ENCODE data around the gene HSD17B2. TPM values are rescaled to one million over a fixed set of nuclear protein-coding genes. Genes with fewer than 3 reads are reported as not detected.
A peak's percentile ranks its signal among the peaks of the same experiment; 100 is the strongest.

The HSD17B2 gene
- total RNA-seq, 1 experiment from 2014 or later, result not detected

- in situ Hi-C loops (cut with HindIII; ENCODE audit: low pct_unique_long_range_greater_than_20kb, low sequenced_read_pairs), result no loop called here
- no peak for DNase-seq (ENCODE audit: low read depth)
These were observed 28.5 kb downstream of the HSD17B2 start for GRCh38 chr16:82063456-82064082.

DNA sequence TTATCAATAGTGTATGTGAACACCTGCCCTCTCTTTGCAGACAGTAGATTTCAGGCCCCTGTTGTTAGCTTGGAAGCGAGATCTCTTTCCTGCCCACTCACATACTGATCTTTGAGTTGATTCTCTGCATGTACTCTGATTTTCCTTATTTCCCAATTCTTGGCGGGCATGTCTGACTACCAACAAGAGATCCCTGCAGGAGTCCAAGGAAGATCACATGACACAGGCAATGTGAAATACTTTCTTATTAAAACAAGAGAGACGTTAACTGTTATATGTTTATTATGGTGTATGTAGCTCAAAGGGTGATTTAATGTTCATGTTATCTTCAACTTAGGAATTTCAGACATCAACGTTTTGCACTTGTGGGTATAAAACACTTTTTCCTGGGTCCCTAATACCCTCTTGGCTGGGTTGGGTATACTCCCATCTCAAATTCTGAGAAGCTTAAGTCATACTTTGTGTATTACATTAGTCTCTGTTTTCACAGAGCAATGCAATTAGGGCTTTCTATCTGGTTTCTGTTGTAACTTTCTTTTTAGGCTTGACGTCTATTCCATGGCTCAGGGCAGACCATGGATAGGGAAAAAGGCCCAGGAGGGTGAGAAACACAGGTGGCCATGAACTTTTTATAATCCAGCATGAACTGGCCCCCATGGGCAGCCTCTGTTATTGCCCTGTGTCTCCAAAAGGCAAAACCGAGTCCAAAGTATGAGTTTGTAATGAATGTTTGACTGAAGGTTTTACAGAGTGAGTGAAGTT is 32.2 kb downstream of the HSD17B2 start:
- in situ Hi-C loops (cut with HindIII; ENCODE audit: low pct_unique_long_range_greater_than_20kb, low sequenced_read_pairs), result no loop called here
- DNase-seq (ENCODE audit: low read depth), result no peak

DNA sequence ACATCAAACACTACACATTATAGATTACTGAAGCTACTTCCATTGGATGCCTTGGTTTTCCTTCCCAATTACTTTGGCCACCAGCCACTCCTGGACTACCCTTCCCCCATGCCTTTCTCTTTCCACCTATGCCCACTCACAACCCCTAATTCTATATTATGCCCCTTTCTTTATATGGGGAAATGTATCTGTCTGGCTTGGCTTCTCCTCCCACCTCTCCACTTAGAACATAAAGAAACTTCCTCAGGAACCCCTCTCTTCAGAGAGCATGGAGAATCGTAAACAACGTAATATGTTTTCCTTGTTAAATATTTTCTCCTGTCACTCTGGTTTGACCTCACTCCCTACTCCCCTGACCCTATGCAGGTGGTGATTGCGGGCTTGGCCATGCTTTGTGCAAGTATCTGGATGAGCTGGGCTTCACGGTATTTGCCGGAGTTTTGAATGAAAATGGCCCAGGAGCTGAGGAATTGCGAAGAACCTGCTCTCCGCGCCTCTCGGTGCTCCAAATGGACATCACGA is 32.8 kb downstream of the HSD17B2 start:
- in situ Hi-C loops (cut with HindIII; ENCODE audit: low pct_unique_long_range_greater_than_20kb, low sequenced_read_pairs), result no loop called here
- DNase-seq (ENCODE audit: low read depth), result no peak

GRCh38 chr16:82070656-82071369 is 35.8 kb downstream of the HSD17B2 start:
- peak; percentile 25 for DNase-seq (ENCODE audit: low read depth)
- in situ Hi-C loops (cut with HindIII; ENCODE audit: low pct_unique_long_range_greater_than_20kb, low sequenced_read_pairs), result no loop called here

DNA sequence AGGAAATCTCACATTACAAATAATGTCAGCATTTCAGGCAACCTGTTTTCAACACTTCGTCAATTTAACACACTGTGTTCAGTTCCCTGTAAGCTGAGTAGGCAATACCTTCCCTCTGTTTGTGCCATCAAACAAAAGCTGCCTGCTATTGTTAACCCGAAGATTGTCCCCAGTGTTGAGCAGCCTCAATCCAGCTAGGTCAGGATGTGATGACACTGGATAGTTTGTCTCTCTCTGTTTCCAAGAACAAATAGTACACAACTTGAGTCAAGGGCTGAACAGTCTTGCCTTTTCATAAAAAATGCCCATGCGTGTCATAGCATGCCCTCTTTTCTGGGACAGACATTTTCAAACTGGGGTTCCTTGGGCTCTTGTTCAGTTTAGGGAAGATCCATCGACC is 36.4 kb downstream of the HSD17B2 start:
- in situ Hi-C loops (cut with HindIII; ENCODE audit: low pct_unique_long_range_greater_than_20kb, low sequenced_read_pairs), result no loop called here
- no peak for DNase-seq (ENCODE audit: low read depth)

DNA sequence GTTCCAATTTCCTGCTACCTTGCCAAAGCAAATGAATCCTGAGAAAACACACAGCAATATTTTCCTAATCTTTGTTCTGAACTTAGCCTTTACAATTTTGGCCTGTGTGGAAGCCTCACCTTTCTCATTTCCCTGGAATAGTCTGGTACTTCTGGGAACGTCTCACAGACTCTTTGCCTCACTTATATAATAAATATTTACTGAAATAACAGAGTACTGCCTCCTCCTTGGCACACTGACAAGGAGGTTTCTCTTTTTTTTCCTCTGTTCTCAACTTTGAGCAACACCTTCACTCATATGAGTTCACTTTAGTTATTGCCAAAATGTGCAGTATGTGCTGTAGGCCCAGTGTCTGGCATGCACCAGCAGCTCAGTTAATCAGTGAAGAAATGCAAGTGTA is 37.3 kb downstream of the HSD17B2 start:
- in situ Hi-C loops (cut with HindIII; ENCODE audit: low pct_unique_long_range_greater_than_20kb, low sequenced_read_pairs), result no loop called here
- DNase-seq (ENCODE audit: low read depth), result no peak

DNA sequence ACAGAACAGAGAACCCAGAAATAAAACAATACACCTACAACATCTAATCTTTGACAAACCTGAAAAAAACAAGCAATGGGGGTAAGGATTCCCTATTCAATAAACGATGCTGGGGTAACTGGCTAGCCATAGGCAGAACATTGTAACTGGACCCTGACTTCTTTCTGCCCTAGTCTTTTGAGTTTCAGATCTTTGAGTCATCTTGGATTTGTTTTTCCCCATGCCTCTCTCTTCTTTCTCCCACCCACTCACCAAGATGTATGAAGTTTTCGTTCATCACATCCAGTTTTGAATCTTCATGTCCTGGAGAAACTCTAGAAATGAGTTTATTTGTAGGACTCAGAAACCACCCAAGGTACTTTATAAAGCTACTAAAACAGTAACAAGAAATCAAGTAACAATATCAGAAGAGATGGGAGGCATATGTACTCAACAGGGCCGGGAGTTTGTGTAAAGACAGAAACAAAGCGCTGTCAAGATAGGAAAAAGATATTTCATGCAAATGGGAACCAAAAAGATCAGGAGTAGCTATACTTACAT is 39.0 kb downstream of the HSD17B2 start:
- DNase-seq (ENCODE audit: low read depth), result no peak
- in situ Hi-C loops (cut with HindIII; ENCODE audit: low pct_unique_long_range_greater_than_20kb, low sequenced_read_pairs), result no loop called here

GRCh38 chr16:82078125-82078524 is 43.1 kb downstream of the HSD17B2 start:
- no peak for DNase-seq (ENCODE audit: low read depth)
- in situ Hi-C loops (cut with HindIII; ENCODE audit: low pct_unique_long_range_greater_than_20kb, low sequenced_read_pairs), result no loop called here

- in situ Hi-C loops (cut with HindIII; ENCODE audit: low pct_unique_long_range_greater_than_20kb, low sequenced_read_pairs), result no loop called here
- no peak for DNase-seq (ENCODE audit: low read depth)
These were observed 44.8 kb downstream of the HSD17B2 start for GRCh38 chr16:82079892-82080291.

GRCh38 chr16:82081264-82081663 is 46.2 kb downstream of the HSD17B2 start:
- in situ Hi-C loops (cut with HindIII; ENCODE audit: low pct_unique_long_range_greater_than_20kb, low sequenced_read_pairs), result no loop called here

GRCh38 chr16:82082097-82082496 is 47.0 kb downstream of the HSD17B2 start:
- no peak for DNase-seq (ENCODE audit: low read depth)
- in situ Hi-C loops (cut with HindIII; ENCODE audit: low pct_unique_long_range_greater_than_20kb, low sequenced_read_pairs), result no loop called here

More at GRCh38 chr16:82081264-82081663, 46.2 kb downstream of the HSD17B2 start:
- DNase-seq (ENCODE audit: low read depth), result no peak

GRCh38 chr16:82082543-82083244 is 47.6 kb downstream of the HSD17B2 start:
- no peak for DNase-seq (ENCODE audit: low read depth)
- in situ Hi-C loops (cut with HindIII; ENCODE audit: low pct_unique_long_range_greater_than_20kb, low sequenced_read_pairs), result no loop called here

GRCh38 chr16:82083710-82084353 is 48.8 kb downstream of the HSD17B2 start:
- no peak for DNase-seq (ENCODE audit: low read depth)
- in situ Hi-C loops (cut with HindIII; ENCODE audit: low pct_unique_long_range_greater_than_20kb, low sequenced_read_pairs), result no loop called here

- DNase-seq (ENCODE audit: low read depth), result no peak
- in situ Hi-C loops (cut with HindIII; ENCODE audit: low pct_unique_long_range_greater_than_20kb, low sequenced_read_pairs), result no loop called here
These were observed 50.1 kb downstream of the HSD17B2 start for GRCh38 chr16:82085011-82085779.

DNA sequence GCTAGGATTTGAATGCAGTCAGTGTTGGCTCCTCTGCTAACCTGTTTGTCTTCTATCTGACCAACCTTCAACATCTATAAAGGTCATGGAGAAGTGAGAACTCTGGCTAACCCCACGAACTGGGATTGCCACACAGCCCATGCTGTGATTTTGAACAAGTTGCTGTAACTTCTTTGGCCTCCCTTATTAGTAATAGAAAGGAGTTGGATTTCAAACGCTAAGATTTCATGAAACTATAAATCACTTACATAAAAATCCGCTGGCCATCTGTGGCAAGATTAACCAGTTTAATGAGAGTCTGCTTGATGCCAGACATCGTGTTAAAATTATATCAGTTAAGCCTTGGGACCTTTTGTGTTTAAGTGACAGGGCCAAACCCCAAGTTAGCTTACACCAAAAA is 53.4 kb downstream of the HSD17B2 start:
- no peak for DNase-seq (ENCODE audit: low read depth)
- in situ Hi-C loops (cut with HindIII; ENCODE audit: low pct_unique_long_range_greater_than_20kb, low sequenced_read_pairs), result no loop called here

- in situ Hi-C loops (cut with HindIII; ENCODE audit: low pct_unique_long_range_greater_than_20kb, low sequenced_read_pairs), result no loop called here
- no peak for DNase-seq (ENCODE audit: low read depth)
These were observed 56.2 kb downstream of the HSD17B2 start for GRCh38 chr16:82091241-82091640.

GRCh38 chr16:82092711-82093110 is 57.7 kb downstream of the HSD17B2 start:
- in situ Hi-C loops (cut with HindIII; ENCODE audit: low pct_unique_long_range_greater_than_20kb, low sequenced_read_pairs), result no loop called here
- no peak for DNase-seq (ENCODE audit: low read depth)

Measured in Caki2 (cell line).